ENCODE data around the gene PPP1R9A.

DNA sequence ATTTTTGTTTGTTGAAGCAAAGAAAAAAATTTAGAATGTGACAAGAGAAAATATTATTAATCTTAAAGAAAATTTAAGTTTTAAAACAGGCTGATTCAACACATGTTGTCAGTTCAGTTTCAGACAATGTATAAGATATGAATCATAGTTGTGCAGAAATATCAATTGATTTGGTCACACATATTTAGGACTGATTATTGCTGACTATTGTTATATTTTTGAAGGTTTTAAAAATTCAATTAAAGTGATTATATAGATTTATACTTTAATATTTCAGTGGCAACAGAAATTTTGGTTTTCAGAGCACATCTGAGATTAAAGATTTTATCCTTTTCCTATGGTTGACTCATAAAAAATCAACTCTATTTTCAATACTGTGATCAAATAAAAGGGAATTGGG, 284.4 kb downstream of the PPP1R9A start:
- TF ChIP-seq, protein P1, sequence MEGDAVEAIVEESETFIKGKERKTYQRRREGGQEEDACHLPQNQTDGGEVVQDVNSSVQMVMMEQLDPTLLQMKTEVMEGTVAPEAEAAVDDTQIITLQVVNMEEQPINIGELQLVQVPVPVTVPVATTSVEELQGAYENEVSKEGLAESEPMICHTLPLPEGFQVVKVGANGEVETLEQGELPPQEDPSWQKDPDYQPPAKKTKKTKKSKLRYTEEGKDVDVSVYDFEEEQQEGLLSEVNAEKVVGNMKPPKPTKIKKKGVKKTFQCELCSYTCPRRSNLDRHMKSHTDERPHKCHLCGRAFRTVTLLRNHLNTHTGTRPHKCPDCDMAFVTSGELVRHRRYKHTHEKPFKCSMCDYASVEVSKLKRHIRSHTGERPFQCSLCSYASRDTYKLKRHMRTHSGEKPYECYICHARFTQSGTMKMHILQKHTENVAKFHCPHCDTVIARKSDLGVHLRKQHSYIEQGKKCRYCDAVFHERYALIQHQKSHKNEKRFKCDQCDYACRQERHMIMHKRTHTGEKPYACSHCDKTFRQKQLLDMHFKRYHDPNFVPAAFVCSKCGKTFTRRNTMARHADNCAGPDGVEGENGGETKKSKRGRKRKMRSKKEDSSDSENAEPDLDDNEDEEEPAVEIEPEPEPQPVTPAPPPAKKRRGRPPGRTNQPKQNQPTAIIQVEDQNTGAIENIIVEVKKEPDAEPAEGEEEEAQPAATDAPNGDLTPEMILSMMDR (IDR thresholded peaks at IDR 0.05) = no peak
- no peak for TF ChIP-seq ZFX (IDR thresholded peaks at IDR 0.05; ENCODE audit: borderline replicate concordance)
